HG03039 (cell line): ENCODE data around the gene RAB22A.

Experiments
- ATAC-seq: cut with Tn5 transposase; IDR thresholded peaks from one replicate; pipeline ENCODE4 v1.9.1; 2021; ENCODE audit warnings: mild to moderate bottlenecking, moderate library complexity; ENCODE audit not compliant: unreplicated experiment

Gene RAB22A

GRCh38 chr20:58384821-58385220, 75.3 kb downstream of the RAB22A start:
- no peak for ATAC-seq

GRCh38 chr20:58388028-58388601, 78.6 kb downstream of the RAB22A start:
- ATAC-seq = no peak

DNA sequence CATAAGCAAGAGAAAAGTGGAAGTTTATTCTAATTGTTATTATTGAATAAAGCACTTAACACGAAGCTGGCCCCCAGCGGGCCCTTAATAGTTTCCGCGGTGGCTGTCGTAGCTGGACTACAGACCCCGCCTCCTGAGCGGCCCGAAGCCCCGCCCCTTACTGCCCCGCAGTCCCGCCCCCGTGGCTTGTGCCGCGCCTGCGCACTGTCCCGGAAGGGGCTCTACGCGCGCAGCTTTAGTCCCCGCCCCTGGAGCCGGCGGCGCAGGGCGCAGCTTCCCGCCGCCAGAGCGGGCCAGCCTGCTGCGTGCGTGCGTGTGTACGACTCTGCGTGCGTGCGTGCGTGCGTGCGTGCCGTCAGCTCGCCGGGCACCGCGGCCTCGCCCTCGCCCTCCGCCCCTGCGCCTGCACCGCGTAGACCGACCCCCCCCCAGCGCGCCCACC, 79.4 kb downstream of the RAB22A start, which contains the start of gene VAPB:
VAPB (plus strand) TSS at position 348 of the 442 bp plus-strand sequence. CDS start 231 bp downstream, outside the sequence.
- ATAC-seq = peak; percentile 93

DNA sequence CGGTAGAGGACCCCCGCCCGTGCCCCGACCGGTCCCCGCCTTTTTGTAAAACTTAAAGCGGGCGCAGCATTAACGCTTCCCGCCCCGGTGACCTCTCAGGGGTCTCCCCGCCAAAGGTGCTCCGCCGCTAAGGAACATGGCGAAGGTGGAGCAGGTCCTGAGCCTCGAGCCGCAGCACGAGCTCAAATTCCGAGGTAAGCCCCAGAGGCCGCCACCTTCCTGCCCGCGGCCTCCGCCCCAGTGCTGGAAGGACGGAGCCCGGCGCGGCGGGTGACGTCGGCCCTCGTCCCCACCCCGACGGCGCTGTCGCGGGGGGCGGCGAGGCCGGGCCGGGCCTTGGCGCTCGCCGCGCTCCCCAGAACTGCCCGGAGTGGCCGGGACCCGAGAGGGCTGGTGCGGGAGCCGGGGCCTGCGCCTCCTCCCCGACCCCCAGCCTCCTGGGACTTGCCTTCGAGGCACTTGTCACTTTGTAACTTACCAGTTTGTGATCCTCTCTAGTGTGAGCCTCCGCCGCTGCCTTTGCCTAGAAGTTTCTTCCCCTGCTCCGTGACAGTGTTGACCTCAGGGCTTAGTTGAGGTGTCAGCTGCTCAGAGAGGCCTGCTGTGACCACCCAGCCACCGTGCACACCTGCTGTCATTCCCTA, 79.9 kb downstream of the RAB22A start:
- peak; percentile 22 for ATAC-seq

GRCh38 chr20:58389968-58390658, 80.6 kb downstream of the RAB22A start:
- ATAC-seq = no peak

- ATAC-seq = no peak
Measured at GRCh38 chr20:58390659-58391035, 81.1 kb downstream of the RAB22A start.

- no peak for ATAC-seq
Measured at GRCh38 chr20:58392286-58392685, 82.8 kb downstream of the RAB22A start.

- ATAC-seq = no peak
Measured at GRCh38 chr20:58393299-58393698, 83.8 kb downstream of the RAB22A start.

GRCh38 chr20:58394801-58395200, 85.3 kb downstream of the RAB22A start:
- ATAC-seq = no peak

DNA sequence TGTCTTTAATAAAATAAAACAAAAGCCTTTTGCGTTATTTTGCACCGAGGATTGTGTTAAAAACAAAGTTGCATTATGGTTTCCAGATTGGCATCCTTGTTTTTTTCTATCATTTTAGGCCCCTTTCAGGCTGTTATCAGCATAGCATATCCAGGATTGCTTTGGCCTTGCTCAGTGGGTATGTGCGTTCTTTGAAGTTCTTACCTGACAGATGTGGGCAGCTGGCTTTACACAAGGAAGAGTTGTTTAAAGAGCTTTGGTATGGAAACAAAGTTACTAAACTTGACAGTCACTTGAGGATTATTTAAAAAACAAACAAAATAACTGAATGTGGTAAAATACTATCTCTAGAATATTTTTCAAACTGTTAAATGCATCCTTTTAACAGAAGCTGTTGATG, 86.1 kb downstream of the RAB22A start:
- no peak for ATAC-seq

DNA sequence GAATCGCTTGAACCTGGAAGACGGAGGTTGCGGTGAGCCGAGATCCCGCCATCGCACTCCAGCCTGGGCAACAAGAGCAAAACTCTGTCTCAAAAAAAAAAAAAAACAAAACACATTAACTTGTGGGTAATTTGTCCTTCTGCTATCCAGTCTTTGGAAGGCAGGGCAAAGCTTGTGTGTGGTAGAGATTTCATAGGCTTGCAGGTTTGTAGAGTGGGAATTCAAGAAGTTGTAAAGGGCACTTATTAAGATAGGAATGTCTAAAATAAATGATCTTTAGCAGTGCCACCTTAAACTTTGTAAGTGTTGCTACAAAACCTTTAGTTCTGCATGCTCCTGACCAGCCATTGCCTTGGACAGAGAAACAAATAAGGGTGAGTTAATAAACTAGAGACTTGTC, 87.9 kb downstream of the RAB22A start:
- no peak for ATAC-seq

DNA sequence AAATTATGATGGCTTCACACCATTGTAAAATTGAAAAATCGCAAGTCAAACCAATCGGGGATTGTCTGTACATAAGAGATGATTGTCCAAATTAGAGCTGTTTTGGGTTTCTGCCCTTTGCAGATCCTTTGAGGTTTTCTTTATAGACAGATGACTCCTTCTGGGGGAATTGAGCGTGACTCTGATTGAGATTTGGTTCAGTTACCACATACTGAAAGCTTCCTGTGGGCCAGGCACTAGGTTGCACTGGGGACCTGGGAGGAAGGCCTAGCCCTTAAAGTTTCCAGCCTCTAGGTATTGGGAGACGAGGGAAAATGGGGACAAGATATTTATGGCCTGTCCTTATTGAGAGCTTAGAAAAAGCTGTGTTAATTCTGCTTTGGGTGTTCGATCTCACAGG, 88.7 kb downstream of the RAB22A start:
- no peak for ATAC-seq

- ATAC-seq = no peak
Measured at GRCh38 chr20:58399926-58400325, 90.4 kb downstream of the RAB22A start.

GRCh38 chr20:58401162-58401561, 91.6 kb downstream of the RAB22A start:
- no peak for ATAC-seq

- no peak for ATAC-seq
Measured at GRCh38 chr20:58402305-58402704, 92.8 kb downstream of the RAB22A start.

DNA sequence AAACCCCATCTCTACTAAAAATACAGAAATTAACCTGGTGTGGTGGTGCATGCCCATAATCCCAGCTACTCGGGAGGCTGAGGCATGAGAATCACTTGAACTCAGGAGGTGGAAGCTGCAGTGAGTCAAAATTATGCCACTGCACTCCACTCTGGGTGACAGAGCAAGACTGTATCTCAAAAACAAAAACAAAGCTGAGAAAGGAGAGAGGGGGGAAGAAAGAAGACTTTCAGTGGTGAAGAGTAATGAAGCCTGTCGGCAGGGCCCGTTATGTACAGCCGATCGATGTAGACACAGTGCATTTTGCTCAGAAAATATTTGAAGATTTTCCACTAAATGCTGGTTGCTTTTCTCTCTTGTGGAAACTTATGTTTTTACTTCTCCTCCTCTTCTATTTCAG, 93.3 kb downstream of the RAB22A start:
- peak; percentile 56 for ATAC-seq

DNA sequence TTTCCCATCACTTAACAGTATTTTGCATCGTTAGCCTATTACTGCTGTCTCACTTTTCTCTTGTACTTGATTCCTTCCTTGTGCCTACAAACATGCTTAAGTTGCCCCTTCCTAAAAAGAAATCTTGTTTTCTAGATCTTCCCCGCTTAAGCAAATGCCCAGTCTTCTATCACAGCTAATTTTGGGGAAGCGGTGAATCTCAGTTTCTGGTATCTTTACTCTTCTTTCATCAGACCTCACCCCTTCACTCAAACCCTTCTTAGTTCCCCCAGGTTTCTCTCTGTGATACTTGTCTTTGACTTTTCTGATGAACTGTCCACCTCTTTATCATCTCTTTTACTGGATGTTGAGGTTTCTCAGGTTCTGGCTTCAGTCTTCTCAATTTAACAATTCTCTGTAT, 93.8 kb downstream of the RAB22A start:
- ATAC-seq = peak; percentile 5

DNA sequence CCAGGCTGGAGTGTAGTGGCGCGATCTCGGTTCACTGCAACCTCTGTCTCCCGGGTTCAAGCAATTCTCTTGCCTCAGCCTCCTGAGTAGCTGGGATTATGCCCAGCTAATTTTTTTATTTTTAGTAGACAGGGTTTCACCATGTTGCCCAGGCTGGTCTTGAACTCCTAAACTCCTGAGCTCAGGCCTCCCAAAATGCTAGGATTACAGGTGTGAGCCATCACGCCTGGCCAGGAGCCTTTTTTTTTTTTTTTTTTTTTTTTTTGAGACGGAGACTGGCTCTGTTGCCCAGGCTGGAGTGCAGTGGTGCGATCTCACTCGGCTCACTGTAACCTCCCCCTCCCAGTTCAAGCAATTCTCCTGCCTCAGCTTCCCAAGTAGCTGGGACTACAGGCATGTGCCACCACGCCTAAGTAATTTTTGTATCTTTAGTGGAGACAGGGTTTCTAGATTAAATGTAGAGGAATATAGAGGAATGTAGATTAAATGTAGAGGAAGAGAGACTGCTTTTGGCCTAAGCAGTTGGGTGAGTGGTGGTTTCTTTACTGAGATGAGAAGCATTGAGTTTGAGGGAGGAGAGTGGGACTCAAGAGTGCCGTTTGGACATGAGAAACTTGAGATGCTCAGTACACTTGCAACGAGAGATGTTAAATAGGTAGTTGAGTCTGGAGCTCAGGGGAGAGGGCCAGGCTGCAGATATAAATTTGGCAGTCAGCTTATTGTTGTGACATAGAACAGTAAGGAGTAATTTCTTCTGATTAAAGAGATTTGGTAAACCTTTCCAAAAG, 96.2 kb downstream of the RAB22A start:
- ATAC-seq = no peak

GRCh38 chr20:58406422-58407001, 97.0 kb downstream of the RAB22A start:
- no peak for ATAC-seq

DNA sequence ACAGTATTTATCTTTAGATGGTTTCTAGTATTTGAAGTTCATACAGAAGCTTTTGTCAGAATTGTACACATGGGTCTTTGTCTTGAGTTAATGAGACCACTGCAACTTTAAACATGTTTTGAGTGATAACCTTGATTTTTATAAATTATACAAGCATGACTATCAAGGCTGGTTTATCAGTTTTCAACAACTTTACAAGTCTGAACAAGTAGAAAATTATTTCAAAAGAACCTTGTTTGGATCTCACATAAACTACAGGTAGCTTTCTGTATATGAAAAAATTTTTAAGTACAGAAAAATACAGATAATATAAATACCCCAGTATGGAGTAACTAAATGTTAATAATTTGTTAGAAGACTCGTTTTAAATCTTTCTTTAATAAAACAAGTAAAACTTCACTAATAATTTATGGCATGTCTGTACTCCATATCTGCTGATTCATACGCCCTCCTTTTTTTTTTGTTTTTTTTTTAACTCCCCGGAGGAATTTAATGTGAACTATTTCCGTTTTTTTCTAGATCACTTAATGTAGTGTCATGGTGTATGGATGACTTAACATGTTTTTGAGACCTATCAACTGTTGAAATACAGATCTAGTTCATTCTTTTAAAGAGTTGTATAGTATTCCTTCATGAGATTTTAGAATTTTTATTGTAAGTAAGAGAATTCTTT, 97.8 kb downstream of the RAB22A start:
- no peak for ATAC-seq
